Panc1 (cell line): ENCODE results near the gene SHROOM2. TPM values are rescaled to one million over a fixed set of nuclear protein-coding genes. Genes with fewer than 3 reads are reported as not detected.

Experiments used
- ATAC-seq: fragments of 200-7000 bp; cut with Tn5 transposase; 2 replicates; pipeline ENCODE4 v1.9.1; 2020; ENCODE audit warnings: mild to moderate bottlenecking, moderate library complexity
- BruUV-seq: library from RNA; stranded (reverse); fragments of 400-500 nt; replicated peaks from 2 replicates; lab custom pipeline; 2021; lab: Mats Ljungman, UMichigan
- CTCF ChIA-PET: fragments of 300-600 bp; sonication (Branson Sonifier 250); formaldehyde crosslinking; loops from one replicate; lab custom pipeline; 2022; ENCODE audit warnings: antibody characterized with exemption; lab: Charles Lee
- POLR2A ChIA-PET: fragments of 300-600 bp; sonication (Branson Sonifier 250); formaldehyde crosslinking; loops from one replicate; lab custom pipeline; 2022; ENCODE audit warnings: antibody characterized with exemption; lab: Charles Lee
- DNase-seq: peaks from one replicate; pipeline ENCODE4 v3.0.0-alpha.2; 2010; ENCODE audit warnings: low read depth, low spot score
- H3K27ac ChIP-seq: 2 replicates; pipeline ENCODE4 v1.5.1; 2011; ENCODE audit warnings: mild to moderate bottlenecking, low read length, inconsistent platforms
- H3K27me3 ChIP-seq: fragments of 200-500 bp; sonication (Bioruptor generic); 2 replicates; pipeline ENCODE4 v1.6.0; 2014; ENCODE audit warnings: low read length, inconsistent platforms; ENCODE audit not compliant: control insufficient read depth, insufficient read depth
- H3K36me3 ChIP-seq: fragments of 200-500 bp; sonication (Bioruptor generic); 2 replicates; pipeline ENCODE4 v1.5.1; 2014; ENCODE audit warnings: inconsistent platforms, mild to moderate bottlenecking, low read length, moderate library complexity; ENCODE audit not compliant: control insufficient read depth, insufficient read depth
- H3K4me1 ChIP-seq: 2 replicates; pipeline ENCODE4 v1.5.1; 2011; ENCODE audit warnings: inconsistent platforms, mild to moderate bottlenecking, low read length, moderate library complexity; ENCODE audit not compliant: control insufficient read depth, insufficient read depth
- H3K4me3 ChIP-seq, 2 experiments: 2 replicates each; pipeline ENCODE4 v1.5.1; 2011 to 2012; ENCODE audit warnings: low read depth in 2 of 2, low read length in 2 of 2, mild to moderate bottlenecking in 2 of 2, inconsistent platforms in 1 of 2, moderate library complexity in 1 of 2
- H3K9me3 ChIP-seq: fragments of 200-500 bp; sonication (Bioruptor generic); 2 replicates; pipeline ENCODE4 v1.5.1; 2014; ENCODE audit warnings: low read depth, mild to moderate bottlenecking, inconsistent platforms, low read length, moderate library complexity; ENCODE audit not compliant: control insufficient read depth, insufficient read depth
- POLR2AphosphoS5 ChIP-seq: IDR thresholded peaks from 2 replicates; pipeline ENCODE4 v1.6.1; 2012; ENCODE audit warnings: mild to moderate bottlenecking, low read depth, low read length, moderate library complexity
- REST ChIP-seq, 2 experiments: IDR thresholded peaks; 2 replicates each; pipeline ENCODE4 v1.6.1; 2011 to 2012; ENCODE audit warnings: low read depth in 2 of 2, control low read depth in 1 of 2, low read length in 1 of 2, mild to moderate bottlenecking in 1 of 2, moderate library complexity in 1 of 2; ENCODE audit not compliant: insufficient read depth in 1 of 2
- SIN3A ChIP-seq: IDR thresholded peaks from 2 replicates; pipeline ENCODE4 v1.6.1; 2012; ENCODE audit warnings: low read depth, mild to moderate bottlenecking, low read length, moderate library complexity, borderline replicate concordance; ENCODE audit not compliant: insufficient read depth
- TCF7L2 ChIP-seq: IDR thresholded peaks from 2 replicates; pipeline ENCODE4 v1.6.1; 2011; ENCODE audit warnings: mild to moderate bottlenecking, low read depth, low read length, inconsistent platforms
- in situ Hi-C: cut with HindIII; loops from 2 replicates; pipeline ENCODE4 v1.10.0; 2016; ENCODE audit warnings: low sequenced_read_pairs, low pct_unique_long_range_greater_than_20kb
- intact Hi-C: fragments of 100-400 bp; cut with micrococcal nuclease; formaldehyde crosslinking; loops from one replicate; pipeline ENCODE4 v1.10.0; 2022; ENCODE audit not compliant: unreplicated experiment
- total RNA-seq: library from RNA; stranded (reverse); gene quantifications from one replicate; pipeline ENCODE4 v1.2.1, GENCODE V29; 2021; ENCODE audit not compliant: unreplicated experiment
- TF ChIP-seq, protein P1 (sequence below): fragments of 450-650 bp; IDR thresholded peaks from 2 replicates; pipeline ENCODE4 v1.5.1; 2017; ENCODE audit warnings: mild to moderate bottlenecking

SHROOM2 gene
- total RNA-seq, 1 experiment from 2014 or later = 0.72 TPM

- H3K27ac ChIP-seq = no peak overlapping the region
- DNase-seq = no peak
- TF ChIP-seq TCF7L2 = no peak
- TF ChIP-seq REST (IDR thresholded peaks at IDR 0.05; ENCODE audit: insufficient read depth in 1 of 2, low read depth in 2 of 2, low read length in 1 of 2) = no peak
- TF ChIP-seq, protein P1, sequence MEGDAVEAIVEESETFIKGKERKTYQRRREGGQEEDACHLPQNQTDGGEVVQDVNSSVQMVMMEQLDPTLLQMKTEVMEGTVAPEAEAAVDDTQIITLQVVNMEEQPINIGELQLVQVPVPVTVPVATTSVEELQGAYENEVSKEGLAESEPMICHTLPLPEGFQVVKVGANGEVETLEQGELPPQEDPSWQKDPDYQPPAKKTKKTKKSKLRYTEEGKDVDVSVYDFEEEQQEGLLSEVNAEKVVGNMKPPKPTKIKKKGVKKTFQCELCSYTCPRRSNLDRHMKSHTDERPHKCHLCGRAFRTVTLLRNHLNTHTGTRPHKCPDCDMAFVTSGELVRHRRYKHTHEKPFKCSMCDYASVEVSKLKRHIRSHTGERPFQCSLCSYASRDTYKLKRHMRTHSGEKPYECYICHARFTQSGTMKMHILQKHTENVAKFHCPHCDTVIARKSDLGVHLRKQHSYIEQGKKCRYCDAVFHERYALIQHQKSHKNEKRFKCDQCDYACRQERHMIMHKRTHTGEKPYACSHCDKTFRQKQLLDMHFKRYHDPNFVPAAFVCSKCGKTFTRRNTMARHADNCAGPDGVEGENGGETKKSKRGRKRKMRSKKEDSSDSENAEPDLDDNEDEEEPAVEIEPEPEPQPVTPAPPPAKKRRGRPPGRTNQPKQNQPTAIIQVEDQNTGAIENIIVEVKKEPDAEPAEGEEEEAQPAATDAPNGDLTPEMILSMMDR = no peak
- no peak for TF ChIP-seq POLR2AphosphoS5
- TF ChIP-seq SIN3A = no peak
- intact Hi-C loops = no loop called here
- H3K4me1 ChIP-seq = no peaks in the 10 kb centered on the region
- H3K4me3 ChIP-seq = no peak overlapping the region
- in situ Hi-C loops = no loop called here
- ChIA-PET CTCF (no interaction called here), POLR2A (no interaction called here)
- H3K36me3 ChIP-seq = no peaks in the 10 kb centered on the region
- H3K9me3 ChIP-seq = no peaks in the 10 kb centered on the region
- no peaks in the 10 kb centered on the region for H3K27me3 ChIP-seq
- no peak for ATAC-seq
- no TSS peak for BruUV-seq
Measured at GRCh38 chrX:9983846-9984245, 197.6 kb downstream of the SHROOM2 start.

GRCh38 chrX:9988762-9989161 lies 202.5 kb downstream of the SHROOM2 start:
- BruUV-seq = no TSS peak
- intact Hi-C loops (no loop called here), in situ Hi-C loops (no loop called here)
- Histone ChIP-seq H3K4me1 (no peaks in the 10 kb centered on the region), H3K36me3 (no peaks in the 10 kb centered on the region), H3K27ac (no peak overlapping the region), H3K27me3 (no peaks in the 10 kb centered on the region), H3K9me3 (no peaks in the 10 kb centered on the region), H3K4me3 (no peak overlapping the region)
- DNase-seq = no peak
- TF ChIP-seq, protein P1 = peak; percentile 62; the same call in 1 of the 2 replicates
- no peak for TF ChIP-seq TCF7L2
- no peak for ATAC-seq
- ChIA-PET CTCF (no interaction called here), POLR2A (no interaction called here)
